IMR-90 (cell line): ENCODE measurements around the gene PIP5K1C. TPM values are rescaled to one million over a fixed set of nuclear protein-coding genes. Genes with fewer than 3 reads are reported as not detected.

ENCODE experiments used
- ATAC-seq: fragments of 200-7000 bp; cut with Tn5 transposase; 2 replicates; pipeline ENCODE4 v1.9.1; 2020; ENCODE audit warnings: low read depth, mild to moderate bottlenecking, moderate library complexity
- BruUV-seq: library from RNA; stranded (reverse); fragments of 400-500 nt; replicated peaks from 2 replicates; lab custom pipeline; 2021; lab: Mats Ljungman, UMichigan
- CTCF ChIA-PET: fragments of 300-600 bp; formaldehyde crosslinking; extraction: SDS; loops from one replicate; lab custom pipeline; 2021; ENCODE audit warnings: antibody characterized with exemption; lab: Yijun Ruan, JAX
- POLR2A ChIA-PET: fragments of 300-600 bp; sonication (Branson Sonifier 250); formaldehyde crosslinking; loops from one replicate; lab custom pipeline; 2022; ENCODE audit warnings: antibody characterized with exemption; ENCODE audit not compliant: unreplicated experiment; lab: Charles Lee
- DNase-seq: peaks from one replicate; pipeline ENCODE4 v3.0.0; 2013
- H2AFZ ChIP-seq: replicated peaks from 2 replicates; pipeline ENCODE3; 2013; ENCODE audit warnings: low read length, mild to moderate bottlenecking; ENCODE audit not compliant: poor library complexity
- H2AK5ac ChIP-seq: 2 replicates; pipeline ENCODE4 v1.6.1; 2013; ENCODE audit warnings: low read depth, low read length, inconsistent platforms
- H2AK9ac ChIP-seq: replicated peaks from 2 replicates; pipeline ENCODE3; 2013; ENCODE audit warnings: mild to moderate bottlenecking, low read depth, low read length, moderate library complexity; ENCODE audit not compliant: poor library complexity
- H2BK120ac ChIP-seq: 2 replicates; pipeline ENCODE4 v1.6.1; 2013; ENCODE audit warnings: low read depth, low read length, inconsistent platforms
- H2BK15ac ChIP-seq: 3 replicates; pipeline ENCODE4 v1.6.1; 2013; ENCODE audit warnings: low read depth, low read length, inconsistent platforms
- H2BK20ac ChIP-seq: 2 replicates; pipeline ENCODE4 v1.6.1; 2013; ENCODE audit warnings: low read depth, mild to moderate bottlenecking, inconsistent platforms, low read length, moderate library complexity
- H2BK5ac ChIP-seq: 2 replicates; pipeline ENCODE4 v1.6.1; 2013; ENCODE audit warnings: mild to moderate bottlenecking, low read depth, low read length, inconsistent platforms; ENCODE audit not compliant: poor library complexity, severe bottlenecking
- H3K14ac ChIP-seq: replicated peaks from 2 replicates; pipeline ENCODE4 v1.6.1; 2013; ENCODE audit warnings: low read depth, low read length, inconsistent platforms
- H3K18ac ChIP-seq: 2 replicates; pipeline ENCODE4 v1.6.1; 2013; ENCODE audit warnings: low read depth, low read length, control low read depth
- H3K23ac ChIP-seq: 2 replicates; pipeline ENCODE4 v1.6.1; 2013; ENCODE audit warnings: low read depth, low read length, inconsistent platforms
- H3K27ac ChIP-seq: 2 replicates; pipeline ENCODE4 v1.5.1; 2013; ENCODE audit warnings: mild to moderate bottlenecking, control low read depth, low read length; ENCODE audit not compliant: insufficient read depth
- H3K27me3 ChIP-seq: 2 replicates; pipeline ENCODE4 v1.6.1; 2013; ENCODE audit warnings: low read length; ENCODE audit not compliant: control insufficient read depth, insufficient read depth
- H3K36me3 ChIP-seq: 2 replicates; pipeline ENCODE4 v1.6.1; 2013; ENCODE audit warnings: low read length, mixed read lengths; ENCODE audit not compliant: control insufficient read depth, insufficient read depth
- H3K4ac ChIP-seq: 2 replicates; pipeline ENCODE4 v1.6.1; 2013; ENCODE audit warnings: low read depth, low read length, inconsistent platforms
- H3K4me1 ChIP-seq: 2 replicates; pipeline ENCODE4 v1.6.1; 2013; ENCODE audit warnings: low read length, mixed read lengths; ENCODE audit not compliant: control insufficient read depth, insufficient read depth
- H3K4me2 ChIP-seq: 2 replicates; pipeline ENCODE4 v1.6.1; 2013; ENCODE audit warnings: low read depth, mild to moderate bottlenecking, control low read depth, low read length, moderate library complexity
- H3K4me3 ChIP-seq: 2 replicates; pipeline ENCODE4 v1.5.1; 2013; ENCODE audit warnings: low read depth, mild to moderate bottlenecking, control low read depth, low read length, moderate library complexity; ENCODE audit not compliant: insufficient read depth
- H3K56ac ChIP-seq: 2 replicates; pipeline ENCODE4 v1.6.1; 2013; ENCODE audit warnings: low read length, inconsistent platforms; ENCODE audit not compliant: insufficient read depth; ENCODE audit errors: extremely low read depth
- H3K79me1 ChIP-seq, 2 experiments: 2 replicates each; pipeline ENCODE4 v1.6.1; 2013; ENCODE audit warnings: low read length in 2 of 2, inconsistent platforms in 1 of 2, low read depth in 1 of 2
- H3K9ac ChIP-seq: 2 replicates; pipeline ENCODE4 v1.6.1; 2013; ENCODE audit warnings: low read depth, low read length, control low read depth
- H3K9me1 ChIP-seq: 2 replicates; pipeline ENCODE4 v1.6.1; 2013; ENCODE audit warnings: low read length, inconsistent platforms; ENCODE audit not compliant: insufficient read depth
- H3K9me3 ChIP-seq: 2 replicates; pipeline ENCODE4 v1.6.1; 2013; ENCODE audit warnings: low read length; ENCODE audit not compliant: control insufficient read depth, insufficient read depth
- H4K20me1 ChIP-seq: 2 replicates; pipeline ENCODE4 v1.6.1; 2013; ENCODE audit warnings: low read length, inconsistent platforms; ENCODE audit not compliant: insufficient read depth
- H4K5ac ChIP-seq: 2 replicates; pipeline ENCODE4 v1.6.1; 2013; ENCODE audit warnings: mild to moderate bottlenecking, low read depth, low read length, control low read depth
- H4K8ac ChIP-seq, 2 experiments: 2 replicates each; pipeline ENCODE4 v1.6.1; 2013; ENCODE audit warnings: low read depth in 2 of 2, low read length in 2 of 2, control low read depth in 1 of 2, inconsistent platforms in 1 of 2
- H4K91ac ChIP-seq: 2 replicates; pipeline ENCODE4 v1.6.1; 2013; ENCODE audit warnings: low read depth, low read length, inconsistent platforms; ENCODE audit not compliant: insufficient read depth
- BHLHE40 ChIP-seq: fragments of 150-350 bp; IDR thresholded peaks from 2 replicates; pipeline ENCODE4 v1.6.1; 2016; ENCODE audit warnings: mild to moderate bottlenecking, low read depth, low read length
- CHD1 ChIP-seq: IDR thresholded peaks from 2 replicates; pipeline ENCODE4 v1.6.1; 2012; ENCODE audit warnings: low read depth, low read length, improper control_type of control experiment
- FOS ChIP-seq: fragments of 150-350 bp; IDR thresholded peaks from 2 replicates; pipeline ENCODE4 v1.6.1; 2016; ENCODE audit warnings: low read depth, low read length
- MAFK ChIP-seq: IDR thresholded peaks from 2 replicates; pipeline ENCODE4 v1.6.1; 2012; ENCODE audit warnings: low read depth, low read length, improper control_type of control experiment
- MAZ ChIP-seq: IDR thresholded peaks from 2 replicates; pipeline ENCODE4 v1.6.1; 2012; ENCODE audit warnings: low read depth, mild to moderate bottlenecking, low read length, improper control_type of control experiment, moderate library complexity, borderline replicate concordance
- MXI1 ChIP-seq: IDR thresholded peaks from 2 replicates; pipeline ENCODE4 v1.6.1; 2012; ENCODE audit warnings: low read depth, mild to moderate bottlenecking, low read length, moderate library complexity, borderline replicate concordance
- NFE2L2 ChIP-seq: fragments of 150-350 bp; IDR thresholded peaks from 2 replicates; pipeline ENCODE4 v1.6.1; 2016; ENCODE audit warnings: low read depth, mild to moderate bottlenecking, low read length
- POLR2A ChIP-seq: IDR thresholded peaks from 2 replicates; pipeline ENCODE4 v1.6.1; 2012; ENCODE audit warnings: mild to moderate bottlenecking, low read depth, low read length
- RAD21 ChIP-seq: IDR thresholded peaks from 2 replicates; pipeline ENCODE4 v1.6.1; 2012; ENCODE audit warnings: low read length, improper control_type of control experiment
- RCOR1 ChIP-seq: IDR thresholded peaks from 2 replicates; pipeline ENCODE4 v1.6.1; 2012; ENCODE audit warnings: mild to moderate bottlenecking, low read length, improper control_type of control experiment; ENCODE audit not compliant: insufficient replicate concordance
- RFX5 ChIP-seq: IDR thresholded peaks from 2 replicates; pipeline ENCODE4 v1.8.0; 2012; ENCODE audit warnings: low read depth, mild to moderate bottlenecking, low read length, moderate library complexity
- SMC3 ChIP-seq: fragments of 150-350 bp; IDR thresholded peaks from 2 replicates; pipeline ENCODE4 v1.6.1; 2016; ENCODE audit warnings: low read depth, mild to moderate bottlenecking, antibody characterized with exemption, low read length, moderate library complexity
- WGBS, 2 experiments: methylation state at CpG; one replicate each; pipeline versions ENCODE4 v1.1.5 to v1.1.7; 2013; ENCODE audit warnings: missing lambda C conversion rate in 2 of 2; ENCODE audit not compliant: insufficient read length in 1 of 2; ENCODE audit errors: extremely low coverage in 2 of 2; 5-methylcytosine and 5-hydroxymethylcytosine counted together
- dilution Hi-C: fragments of 300-500 bp; cut with HindIII; formaldehyde crosslinking; loops from one replicate; pipeline ENCODE4 v1.14.3; 2018; ENCODE audit warnings: low sequenced_read_pairs; ENCODE audit not compliant: unreplicated experiment
- in situ Hi-C: fragments of 300-500 bp; cut with MboI; formaldehyde crosslinking; loops from 3 replicates; pipeline ENCODE4 v1.14.3; 2019; ENCODE audit warnings: low sequenced_read_pairs, inconsistent platforms, mixed read lengths
- intact Hi-C: fragments of 100-400 bp; cut with micrococcal nuclease; formaldehyde crosslinking; loops from 2 replicates; pipeline ENCODE4 v1.10.0; 2022
- polyA plus RNA-seq, 3 experiments: library from polyadenylated mRNA; depleted of rRNA; stranded (reverse); fragments of >200 nt; gene quantifications; 2 replicates each; pipeline ENCODE4 v1.2.3, GENCODE V29; 2012; ENCODE audit warnings: low replicate concordance in 1 of 3
- total RNA-seq: library from RNA; depleted of rRNA; stranded (reverse); fragments of >200 nt; gene quantifications from 2 replicates; pipeline ENCODE4 v1.2.3, GENCODE V29; 2012
- TF ChIP-seq, protein P1 (sequence below): fragments of 150-350 bp; IDR thresholded peaks from 2 replicates; pipeline ENCODE4 v1.6.1; 2016; ENCODE audit warnings: low read depth, mild to moderate bottlenecking, low read length, moderate library complexity, borderline replicate concordance
- TF ChIP-seq, protein P2 (sequence below): fragments of 150-350 bp; IDR thresholded peaks from 2 replicates; pipeline ENCODE4 v1.6.1; 2017; ENCODE audit warnings: mild to moderate bottlenecking, antibody characterized with exemption, low read length, low read depth
- TF ChIP-seq, protein P3 (sequence below): conservative IDR thresholded peaks from 2 replicates; pipeline ENCODE4 v1.5.1; 2012; ENCODE audit warnings: mild to moderate bottlenecking, low read depth, low read length, improper control_type of control experiment

PIP5K1C gene
- total and polyA plus RNA-seq, 2 of the 4 experiments (the other 2 are of a cell fraction), result 13.6 to 23.3 TPM

DNA sequence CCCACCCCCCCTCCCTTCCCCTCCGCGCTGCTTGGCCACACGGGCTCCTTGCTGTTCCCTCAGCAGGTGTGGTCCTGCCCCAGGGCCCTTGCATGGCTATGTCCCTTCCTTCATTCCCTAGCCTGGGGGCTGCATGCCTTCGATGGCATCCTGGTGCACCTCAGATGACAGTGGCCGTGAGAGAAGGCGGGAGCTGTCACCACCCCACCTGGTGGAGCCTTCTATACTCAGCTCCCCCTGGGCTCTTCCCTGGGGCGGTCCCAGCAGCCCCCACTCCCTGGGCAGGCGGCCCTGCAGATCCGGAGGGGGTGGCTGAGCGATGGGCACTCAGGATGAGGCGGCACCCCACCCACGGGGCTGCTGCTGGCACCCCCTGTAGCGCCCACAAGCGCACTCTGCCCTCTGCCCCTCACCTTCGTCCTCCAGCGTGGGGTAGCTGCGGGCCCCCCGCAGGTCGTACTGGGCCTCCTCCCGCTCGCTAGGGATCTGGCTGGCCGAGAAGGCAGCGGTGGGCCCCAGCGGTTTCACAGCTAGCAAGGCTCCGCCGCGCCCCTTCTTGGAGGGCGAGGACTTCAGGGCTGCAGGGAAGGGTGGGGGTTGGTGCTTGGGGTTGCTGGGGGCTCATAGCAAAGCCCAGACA is 56.5 kb downstream of the PIP5K1C start:
- Histone ChIP-seq H3K4me2 (no peak overlapping the region), H2AK5ac (no peak overlapping the region), H3K9me3 (no peaks in the 10 kb centered on the region), H4K8ac (no peak overlapping the region), H3K27me3 (no peaks in the 10 kb centered on the region), H2BK20ac (no peak overlapping the region), H2BK120ac (no peak overlapping the region), H4K20me1 (peaks cover 6% of the 10 kb centered on the region; the same call in 1 of the 2 replicates), H2BK5ac (no peak overlapping the region), H3K4me1 (no peaks in the 10 kb centered on the region), H3K4ac (no peak overlapping the region), H3K18ac (no peak overlapping the region), H2AK9ac (no peak overlapping the region), H4K5ac (no peak overlapping the region), H4K91ac (no peak overlapping the region), H3K4me3 (no peak overlapping the region), H3K56ac (no peak overlapping the region), H3K9ac (no peak overlapping the region), H3K27ac (no peak overlapping the region), H2AFZ (no peak overlapping the region), H3K79me1 (no peaks in the 10 kb centered on the region; a peak in 1 of 4 replicates), H3K23ac (no peak overlapping the region), H3K36me3 (peaks cover 47% of the 10 kb centered on the region), H3K9me1 (no peaks in the 10 kb centered on the region), H2BK15ac (no peak overlapping the region), H3K14ac (no peak overlapping the region)
- CTCF ChIA-PET, result no interaction called here
- TF ChIP-seq MAFK, result no peak
- no peak for TF ChIP-seq RCOR1
- TF ChIP-seq RAD21, result no peak
- no peak for TF ChIP-seq POLR2A
- no peak for TF ChIP-seq BHLHE40
- TF ChIP-seq NFE2L2, result no peak
- TF ChIP-seq RFX5, result no peak
- no peak for TF ChIP-seq CHD1
- TF ChIP-seq SMC3, result no peak
- TF ChIP-seq MAZ, result no peak
- TF ChIP-seq FOS, result no peak
- no peak for TF ChIP-seq MXI1
- TF ChIP-seq, protein P1, sequence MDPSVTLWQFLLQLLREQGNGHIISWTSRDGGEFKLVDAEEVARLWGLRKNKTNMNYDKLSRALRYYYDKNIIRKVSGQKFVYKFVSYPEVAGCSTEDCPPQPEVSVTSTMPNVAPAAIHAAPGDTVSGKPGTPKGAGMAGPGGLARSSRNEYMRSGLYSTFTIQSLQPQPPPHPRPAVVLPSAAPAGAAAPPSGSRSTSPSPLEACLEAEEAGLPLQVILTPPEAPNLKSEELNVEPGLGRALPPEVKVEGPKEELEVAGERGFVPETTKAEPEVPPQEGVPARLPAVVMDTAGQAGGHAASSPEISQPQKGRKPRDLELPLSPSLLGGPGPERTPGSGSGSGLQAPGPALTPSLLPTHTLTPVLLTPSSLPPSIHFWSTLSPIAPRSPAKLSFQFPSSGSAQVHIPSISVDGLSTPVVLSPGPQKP, result no peak
- TF ChIP-seq, protein P2, sequence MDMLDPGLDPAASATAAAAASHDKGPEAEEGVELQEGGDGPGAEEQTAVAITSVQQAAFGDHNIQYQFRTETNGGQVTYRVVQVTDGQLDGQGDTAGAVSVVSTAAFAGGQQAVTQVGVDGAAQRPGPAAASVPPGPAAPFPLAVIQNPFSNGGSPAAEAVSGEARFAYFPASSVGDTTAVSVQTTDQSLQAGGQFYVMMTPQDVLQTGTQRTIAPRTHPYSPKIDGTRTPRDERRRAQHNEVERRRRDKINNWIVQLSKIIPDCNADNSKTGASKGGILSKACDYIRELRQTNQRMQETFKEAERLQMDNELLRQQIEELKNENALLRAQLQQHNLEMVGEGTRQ, result no peak
- TF ChIP-seq, protein P3, sequence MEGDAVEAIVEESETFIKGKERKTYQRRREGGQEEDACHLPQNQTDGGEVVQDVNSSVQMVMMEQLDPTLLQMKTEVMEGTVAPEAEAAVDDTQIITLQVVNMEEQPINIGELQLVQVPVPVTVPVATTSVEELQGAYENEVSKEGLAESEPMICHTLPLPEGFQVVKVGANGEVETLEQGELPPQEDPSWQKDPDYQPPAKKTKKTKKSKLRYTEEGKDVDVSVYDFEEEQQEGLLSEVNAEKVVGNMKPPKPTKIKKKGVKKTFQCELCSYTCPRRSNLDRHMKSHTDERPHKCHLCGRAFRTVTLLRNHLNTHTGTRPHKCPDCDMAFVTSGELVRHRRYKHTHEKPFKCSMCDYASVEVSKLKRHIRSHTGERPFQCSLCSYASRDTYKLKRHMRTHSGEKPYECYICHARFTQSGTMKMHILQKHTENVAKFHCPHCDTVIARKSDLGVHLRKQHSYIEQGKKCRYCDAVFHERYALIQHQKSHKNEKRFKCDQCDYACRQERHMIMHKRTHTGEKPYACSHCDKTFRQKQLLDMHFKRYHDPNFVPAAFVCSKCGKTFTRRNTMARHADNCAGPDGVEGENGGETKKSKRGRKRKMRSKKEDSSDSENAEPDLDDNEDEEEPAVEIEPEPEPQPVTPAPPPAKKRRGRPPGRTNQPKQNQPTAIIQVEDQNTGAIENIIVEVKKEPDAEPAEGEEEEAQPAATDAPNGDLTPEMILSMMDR, result no peak
- intact Hi-C loops (no loop called here), in situ Hi-C loops (no loop called here), dilution Hi-C loops (no loop called here)
- WGBS, 2 experiments, result 91% methylated on average over 11 of the region's 28 CpGs; no CpG with 5 or more reads in 1 of the 2 experiments
- ATAC-seq (no peak), DNase-seq (no peak)
- no TSS peak for BruUV-seq
- POLR2A ChIA-PET, result no interaction called here
